Stimulated activated CD4-positive, alpha-beta T cell treated with anti-CD3 and anti-CD28 coated beads, Interleukin-2, amount 100 ng/mL, for 48 hours (primary cell): ENCODE results near the gene FAM98C.

Experiments used
- DNase-seq, 2 donors: peaks; one replicate each; pipeline ENCODE4 v3.0.0-alpha.2; 2020

The FAM98C gene

GRCh38 chr19:38427035-38427677 lies 24.3 kb downstream of the FAM98C start:
- peak; percentile 37 to 50 for DNase-seq

- peak in 1 of 2 donors; percentile 38 for DNase-seq
Measured at GRCh38 chr19:38429055-38429810, 26.3 kb downstream of the FAM98C start.

- DNase-seq, result no peak
Measured at GRCh38 chr19:38429811-38430156, 26.9 kb downstream of the FAM98C start.

- DNase-seq, result no peak
Measured at GRCh38 chr19:38430931-38431330, 28.0 kb downstream of the FAM98C start.

GRCh38 chr19:38433268-38433733 lies 30.4 kb downstream of the FAM98C start, which contains the start of gene RYR1:
TSS of gene RYR1 (plus strand) at chr19:38433691. CDS start at chr19:38433830, 139 bp downstream.
- DNase-seq, result peak; percentile 54 to 57

- no peak for DNase-seq
Measured at GRCh38 chr19:38434549-38435051, 31.7 kb downstream of the FAM98C start.

- DNase-seq, result no peak
Measured at GRCh38 chr19:38437295-38437694, 34.4 kb downstream of the FAM98C start.

- no peak for DNase-seq
Measured at GRCh38 chr19:38437917-38438316, 35.0 kb downstream of the FAM98C start.

- no peak for DNase-seq
Measured at GRCh38 chr19:38440592-38440991, 37.7 kb downstream of the FAM98C start.

GRCh38 chr19:38441657-38442348 lies 38.9 kb downstream of the FAM98C start:
- no peak for DNase-seq

- no peak for DNase-seq
Measured at GRCh38 chr19:38442736-38443135, 39.8 kb downstream of the FAM98C start.

- no peak for DNase-seq
Measured at GRCh38 chr19:38443458-38443999, 40.6 kb downstream of the FAM98C start.

GRCh38 chr19:38444026-38444425 lies 41.1 kb downstream of the FAM98C start:
- DNase-seq, result no peak

- no peak for DNase-seq
Measured at GRCh38 chr19:38445362-38445761, 42.5 kb downstream of the FAM98C start.

GRCh38 chr19:38448225-38448624 lies 45.3 kb downstream of the FAM98C start:
- no peak for DNase-seq

GRCh38 chr19:38449518-38449917 lies 46.6 kb downstream of the FAM98C start:
- DNase-seq, result no peak

GRCh38 chr19:38451036-38451435 lies 48.1 kb downstream of the FAM98C start:
- no peak for DNase-seq

GRCh38 chr19:38451629-38452028 lies 48.7 kb downstream of the FAM98C start:
- DNase-seq, result no peak

- peak in 1 of 2 donors; percentile 26 for DNase-seq
Measured at GRCh38 chr19:38452430-38453366, 49.8 kb downstream of the FAM98C start.

GRCh38 chr19:38453596-38453995 lies 50.7 kb downstream of the FAM98C start:
- no peak for DNase-seq

GRCh38 chr19:38455031-38455430 lies 52.1 kb downstream of the FAM98C start:
- DNase-seq, result no peak

- DNase-seq, result no peak
Measured at GRCh38 chr19:38457202-38457601, 54.3 kb downstream of the FAM98C start.
